HG02642 (cell line): ENCODE data around the gene ANKRD13B.

Source experiments
- ATAC-seq: cut with Tn5 transposase; IDR thresholded peaks from one replicate; pipeline ENCODE4 v1.9.1; 2021; ENCODE audit warnings: mild to moderate bottlenecking; ENCODE audit not compliant: unreplicated experiment, poor library complexity

ANKRD13B gene

DNA sequence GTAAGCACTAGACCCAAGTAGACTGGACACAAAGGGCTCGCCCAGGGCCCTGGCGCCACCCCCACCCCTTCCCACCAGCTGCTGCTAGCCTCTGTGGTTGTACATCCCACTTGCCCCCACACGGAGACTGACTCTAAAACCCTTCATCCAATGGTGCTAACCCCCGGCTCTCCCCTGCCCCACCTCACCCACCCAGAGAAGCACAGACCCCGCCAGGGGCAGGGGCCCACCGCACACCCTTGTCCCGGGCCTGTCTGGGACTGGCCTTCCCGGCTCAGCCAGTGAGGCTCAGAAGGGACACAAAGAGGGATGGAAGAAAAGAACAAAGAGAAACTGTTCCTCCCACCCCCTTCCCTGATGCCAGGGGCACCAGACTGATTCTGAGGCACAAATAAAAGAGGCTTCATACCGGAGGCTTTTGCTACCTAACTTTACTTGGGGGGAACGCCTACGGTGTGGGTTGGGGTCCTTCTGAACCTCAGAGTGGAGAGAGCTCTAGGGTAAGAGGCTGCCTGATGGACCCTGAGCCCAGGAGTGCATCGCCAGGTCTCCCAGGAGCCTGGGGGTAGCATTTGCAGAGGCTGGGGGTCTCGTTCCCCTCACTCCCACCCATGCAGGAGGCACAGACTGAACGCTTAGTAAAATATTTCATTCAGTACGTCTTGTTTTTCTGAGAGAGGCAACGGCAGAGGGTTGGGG, 21.6 kb downstream of the ANKRD13B start:
- ATAC-seq: no peak

- no peak for ATAC-seq
These were observed 22.1 kb downstream of the ANKRD13B start for GRCh38 chr17:29615048-29615385.

DNA sequence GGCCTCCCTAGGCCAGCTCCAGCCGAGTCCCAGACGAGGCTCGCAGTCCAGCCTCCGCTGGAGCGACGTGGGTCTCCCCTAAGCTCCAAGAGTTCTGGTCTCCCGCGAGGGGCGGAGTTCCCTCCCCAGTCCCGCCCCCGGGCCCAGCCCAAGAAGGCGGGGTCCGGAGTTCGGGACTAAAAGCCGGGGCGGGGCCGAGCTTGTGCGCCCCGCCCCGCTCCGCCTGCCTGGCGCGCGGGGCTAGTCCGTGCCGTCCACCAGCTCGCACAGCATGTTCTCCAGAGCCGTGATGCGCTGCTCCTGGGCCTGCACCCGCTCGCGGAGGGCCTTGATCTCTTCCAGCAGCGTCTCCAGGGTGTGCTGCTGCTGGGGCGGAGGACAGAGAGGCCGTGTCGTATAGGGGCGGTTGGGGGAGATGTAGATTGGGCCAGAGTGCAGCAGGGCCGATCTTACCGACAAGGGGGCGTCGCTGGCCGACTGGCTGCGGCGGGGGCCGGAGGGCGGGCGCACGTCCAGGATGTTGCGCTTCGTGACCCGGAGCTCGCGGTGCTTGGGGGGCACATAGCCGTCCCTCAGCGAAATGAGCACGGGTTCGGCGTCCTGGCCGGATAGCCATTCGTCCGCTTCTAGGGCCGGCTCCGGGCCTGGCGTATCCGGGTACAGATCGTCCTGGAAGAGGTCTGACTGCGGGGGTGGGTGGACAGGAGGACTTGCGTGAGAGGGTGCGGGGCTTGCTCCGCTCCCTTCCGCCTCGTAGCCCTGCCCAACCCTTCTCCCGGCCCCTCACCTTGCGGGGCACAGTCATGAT, 22.8 kb downstream of the ANKRD13B start:
- peak; percentile 66 for ATAC-seq

GRCh38 chr17:29616300-29617048, 23.5 kb downstream of the ANKRD13B start:
- no peak for ATAC-seq

GRCh38 chr17:29617125-29617480, 24.2 kb downstream of the ANKRD13B start:
- ATAC-seq: peak; percentile 39

DNA sequence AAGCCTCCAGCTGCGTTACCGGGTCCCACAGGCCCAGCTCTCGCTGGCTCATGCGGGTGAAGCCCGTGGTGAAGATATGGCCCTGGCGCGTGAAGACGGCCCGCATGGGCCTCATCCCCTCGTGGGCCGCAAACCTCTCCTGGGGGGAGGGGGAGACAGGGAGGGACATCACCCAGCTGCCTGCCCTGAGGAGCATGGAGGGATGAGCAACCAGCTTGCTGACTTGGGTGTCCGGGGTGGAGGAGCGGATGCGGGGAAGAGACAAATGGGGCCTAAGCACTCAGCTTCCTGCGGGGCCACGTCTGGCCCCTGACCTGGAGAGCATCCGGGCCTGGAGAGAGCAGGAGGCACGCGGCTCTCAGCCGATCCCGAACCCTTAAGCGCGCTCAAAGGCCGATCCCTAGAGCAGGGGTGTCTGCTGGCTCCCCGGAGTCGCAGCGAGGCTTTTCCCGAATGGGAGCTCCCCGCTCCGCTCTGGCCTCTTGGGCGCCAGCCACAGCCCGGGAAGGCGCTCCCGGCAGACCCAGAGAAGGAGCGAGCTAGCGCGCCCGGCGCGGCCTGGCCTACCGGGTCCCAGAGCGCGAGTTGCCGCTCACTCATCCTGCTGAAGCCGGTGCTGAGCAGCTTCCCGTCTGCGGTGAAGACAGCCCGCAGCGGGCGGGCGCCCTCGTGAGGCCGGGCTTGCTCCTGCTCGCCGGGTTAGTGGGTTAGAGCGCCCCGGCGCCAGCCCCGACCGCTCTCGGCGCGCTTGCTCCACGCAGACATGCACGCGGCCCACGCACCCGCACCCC, 24.7 kb downstream of the ANKRD13B start:
- ATAC-seq: peak; percentile 1

GRCh38 chr17:29618272-29619065, 25.5 kb downstream of the ANKRD13B start:
- ATAC-seq: no peak

- ATAC-seq: no peak
These were observed 26.3 kb downstream of the ANKRD13B start for GRCh38 chr17:29619251-29619650.

DNA sequence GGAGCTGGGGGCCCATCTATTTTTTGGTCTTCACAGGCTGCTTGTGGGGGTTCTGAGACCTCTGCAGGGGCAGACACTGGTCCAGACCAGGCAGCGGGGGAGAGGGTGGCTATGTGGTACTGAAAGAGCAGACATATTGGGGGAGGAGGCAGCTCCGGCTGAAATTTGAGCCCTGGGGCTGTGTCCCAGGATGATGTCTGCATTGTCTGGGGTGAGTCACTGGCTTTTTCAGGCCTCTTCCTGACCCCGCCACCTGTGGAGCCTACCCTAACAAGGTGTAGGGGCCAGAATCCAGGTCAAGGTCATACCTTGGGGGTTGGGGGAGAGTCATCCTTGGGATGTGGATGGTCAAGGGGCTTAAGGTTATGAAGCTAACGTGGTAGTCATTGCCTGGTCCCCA, 27.3 kb downstream of the ANKRD13B start:
- no peak for ATAC-seq

DNA sequence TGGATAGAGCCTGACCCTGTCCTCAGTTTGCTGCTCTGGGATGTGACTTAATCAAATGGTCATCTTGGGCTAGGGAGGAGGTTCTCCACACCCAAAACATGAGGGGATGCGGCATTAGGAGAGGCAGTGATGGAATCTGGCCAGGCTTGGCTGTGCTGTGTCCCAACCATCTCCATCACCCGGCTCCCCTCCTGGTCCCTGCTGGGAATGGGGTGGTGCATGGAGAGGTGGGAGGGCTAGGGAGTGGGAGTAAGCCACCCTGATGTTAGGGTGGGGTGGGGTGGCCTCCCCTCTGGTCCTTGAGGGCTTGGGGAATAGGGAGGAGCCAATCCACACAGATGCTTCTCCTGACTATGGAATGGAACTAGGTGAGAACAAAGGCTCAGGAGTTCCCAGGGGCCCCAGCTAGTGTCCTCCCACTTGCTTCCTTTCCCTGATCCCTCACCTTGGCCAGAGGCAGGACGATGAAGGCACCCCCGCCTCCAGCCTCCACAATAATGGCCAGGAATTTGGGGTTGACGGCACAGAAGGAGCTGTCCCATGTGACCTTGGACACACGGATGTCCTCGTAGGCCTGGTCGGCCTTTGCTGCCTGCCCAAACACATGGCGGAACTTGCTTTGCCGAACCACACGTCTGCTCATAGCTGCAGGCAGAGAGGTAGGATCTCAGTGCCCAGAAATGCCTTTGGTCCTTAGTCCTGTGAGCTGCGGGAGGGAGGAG, 28.0 kb downstream of the ANKRD13B start:
- ATAC-seq: no peak

DNA sequence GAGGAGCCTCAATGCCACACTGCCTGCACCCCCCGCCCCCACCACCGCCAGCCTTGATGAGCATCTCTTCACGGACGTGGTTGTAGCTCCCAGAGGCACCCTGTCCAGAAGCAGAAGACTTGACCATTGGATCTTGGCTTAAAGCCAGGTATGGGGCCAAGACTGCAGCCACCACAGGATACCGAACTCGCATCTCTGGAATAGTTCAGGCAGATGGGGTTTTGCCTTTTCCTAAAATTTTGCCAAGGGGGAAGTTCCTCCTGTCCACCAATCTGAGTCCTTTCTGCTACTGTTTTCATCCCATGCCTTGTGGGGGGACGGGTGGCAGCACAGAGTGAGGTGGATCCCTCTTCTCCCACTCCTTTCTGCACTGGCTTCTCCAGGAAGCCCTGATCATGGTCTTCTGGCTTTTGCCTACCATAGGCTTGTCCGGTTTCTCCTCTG, 28.8 kb downstream of the ANKRD13B start:
- ATAC-seq: no peak

DNA sequence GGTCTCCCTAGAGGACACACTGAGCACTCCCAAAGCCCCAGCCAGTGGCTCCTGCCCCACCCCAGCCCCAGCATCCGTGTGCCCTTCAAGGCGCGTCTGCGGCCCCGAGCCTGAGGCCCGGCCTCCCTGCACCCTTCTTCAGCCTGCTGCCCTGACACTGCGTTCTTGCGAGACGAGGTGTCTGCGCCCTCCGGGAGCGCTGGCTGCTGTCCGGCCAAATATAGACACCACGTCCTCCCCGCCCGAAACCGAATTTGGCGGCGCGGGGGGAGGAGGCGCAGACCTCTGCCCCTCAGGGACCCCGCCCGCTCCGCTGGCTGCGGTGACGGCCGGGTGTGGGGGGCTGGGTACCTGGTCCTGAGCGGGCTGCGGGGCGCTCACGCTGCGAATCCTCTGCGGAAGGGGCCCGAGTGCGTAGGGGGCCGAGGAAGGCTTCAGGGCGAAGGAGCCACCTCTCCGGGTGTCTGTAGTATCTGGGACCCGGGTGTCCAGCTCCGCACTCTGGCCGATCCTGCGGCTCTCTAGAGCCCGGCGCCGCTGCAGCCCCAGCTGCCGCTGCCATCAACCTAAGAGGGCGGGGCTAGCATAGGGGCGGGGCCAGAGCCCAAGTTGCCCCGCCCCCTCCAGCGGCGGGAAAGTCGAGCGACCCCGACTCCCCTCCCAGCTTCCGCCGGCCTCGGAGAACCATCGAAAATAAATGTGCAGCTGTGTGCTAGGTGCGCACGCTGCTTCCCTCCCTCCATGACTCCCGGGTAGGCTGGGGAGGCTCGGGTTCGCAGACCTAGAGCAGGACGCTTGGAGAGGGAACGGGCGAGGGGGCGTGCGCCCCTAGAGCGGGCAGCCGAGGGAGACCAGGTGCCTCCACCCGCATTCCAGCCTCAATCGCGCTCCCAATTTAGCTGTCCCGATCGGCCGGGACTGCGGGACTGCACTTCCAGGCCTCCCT, 29.7 kb downstream of the ANKRD13B start, which contains the start of gene CORO6:
TSS of gene CORO6 (minus strand) at position 576 of the 946 bp plus-strand sequence. CDS start 1,491 bp downstream, outside the sequence.
- peak; percentile 59 for ATAC-seq

GRCh38 chr17:29623283-29623647, 30.3 kb downstream of the ANKRD13B start:
- no peak for ATAC-seq

DNA sequence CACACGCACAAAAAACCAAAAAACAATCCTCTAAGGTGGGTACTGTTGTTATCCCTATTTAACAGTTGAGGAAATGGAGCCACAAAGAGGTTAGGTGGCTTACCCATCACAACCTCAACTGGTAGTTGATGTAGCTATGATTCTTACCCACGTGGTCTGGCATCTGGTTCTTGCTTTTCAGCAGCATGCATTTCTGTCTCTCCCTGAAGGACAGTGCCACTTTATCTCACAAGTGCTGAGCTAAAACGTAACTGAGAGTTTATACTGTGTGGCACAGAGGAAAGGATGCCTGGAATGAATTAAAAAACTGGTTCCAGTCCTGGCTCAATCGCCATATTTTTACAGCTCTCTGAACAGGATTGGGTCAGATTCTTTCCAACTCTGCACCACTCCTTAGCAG, 31.7 kb downstream of the ANKRD13B start:
- ATAC-seq: no peak

DNA sequence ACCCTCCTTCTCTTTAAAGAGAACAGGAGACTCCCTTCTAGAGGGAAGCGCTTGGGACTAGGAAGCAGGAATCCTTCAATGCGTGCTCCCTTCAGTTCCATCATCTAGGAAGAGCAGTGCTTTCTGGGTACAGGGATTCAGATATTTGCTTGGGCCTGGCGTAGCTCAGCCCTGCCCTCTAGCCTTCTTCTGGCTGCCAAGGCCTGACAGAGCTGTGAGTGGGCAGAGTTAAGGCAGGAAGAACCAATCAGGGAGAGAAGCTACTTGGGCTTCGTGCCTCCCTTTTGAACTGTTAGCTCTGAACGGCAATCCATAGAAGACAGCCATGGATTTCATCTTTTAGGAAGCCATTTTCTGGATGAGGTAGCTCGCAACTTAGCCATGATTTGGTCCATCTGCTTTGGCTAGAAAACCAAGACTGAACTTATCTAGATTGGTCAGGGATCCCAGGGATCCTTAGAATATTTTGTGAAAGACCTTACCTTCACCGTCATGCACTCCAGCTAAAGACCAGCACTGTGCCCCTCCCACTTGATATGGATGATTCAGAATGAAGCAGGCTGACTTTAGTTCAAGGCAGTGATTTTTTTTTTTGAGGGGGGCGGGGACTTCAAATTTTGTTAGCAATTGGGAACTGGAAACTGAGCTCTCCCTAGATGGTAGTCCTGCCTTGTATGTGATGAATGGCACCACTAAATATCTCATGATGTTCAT, 32.3 kb downstream of the ANKRD13B start:
- no peak for ATAC-seq

GRCh38 chr17:29627951-29628350, 35.0 kb downstream of the ANKRD13B start:
- no peak for ATAC-seq

- ATAC-seq: no peak
These were observed 35.7 kb downstream of the ANKRD13B start for GRCh38 chr17:29628644-29629043.
